Measurements from ENCODE around the gene LORICRIN.
A peak's percentile ranks its signal among the peaks of the same experiment; 100 is the strongest.
"Not testable (repeated sequence)": the region's sequence is repeated elsewhere in the genome, so short reads cannot be mapped to it uniquely, and the experiment has no call there.

Gene LORICRIN

DNA sequence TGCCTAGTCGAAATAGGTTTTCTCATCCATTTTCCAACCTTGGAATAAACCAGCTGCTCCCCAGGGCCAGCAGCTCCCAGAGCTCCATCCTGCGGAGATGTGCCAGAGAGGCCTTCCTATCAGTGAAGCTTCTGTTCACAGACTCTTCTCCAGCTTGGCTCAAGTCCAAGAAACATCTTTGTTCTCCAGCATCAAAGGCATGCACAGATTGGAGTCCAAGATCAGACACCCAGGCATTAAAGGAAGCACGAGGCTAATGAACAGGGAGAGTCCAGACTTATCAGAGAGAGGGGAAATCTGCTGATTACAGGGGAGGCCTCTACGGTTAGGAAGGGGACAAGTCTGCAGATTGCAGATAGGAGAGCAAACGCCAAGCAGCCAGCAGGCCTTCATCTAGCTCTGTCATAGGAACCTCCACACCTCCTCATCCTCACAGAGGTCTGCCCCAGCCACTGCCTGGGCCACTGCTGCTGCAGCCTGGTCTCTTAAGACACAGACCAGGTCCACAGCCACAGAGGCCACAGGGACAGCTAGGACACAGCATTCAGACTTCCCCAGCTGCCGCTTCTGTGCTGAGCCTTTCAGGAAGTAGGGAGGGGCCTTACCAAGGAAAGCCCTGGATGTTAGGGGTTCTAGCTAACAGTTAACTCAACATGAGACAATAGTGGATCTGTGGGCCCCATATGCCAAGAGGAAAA, 38.7 kb upstream of the LORICRIN start:
- in situ Hi-C loops (cut with MboI; ENCODE audit: low sequenced_read_pairs, unreplicated experiment): no loop called here
- no peak for DNase-seq (ENCODE audit: low spot score)
- TF ChIP-seq, protein P1, sequence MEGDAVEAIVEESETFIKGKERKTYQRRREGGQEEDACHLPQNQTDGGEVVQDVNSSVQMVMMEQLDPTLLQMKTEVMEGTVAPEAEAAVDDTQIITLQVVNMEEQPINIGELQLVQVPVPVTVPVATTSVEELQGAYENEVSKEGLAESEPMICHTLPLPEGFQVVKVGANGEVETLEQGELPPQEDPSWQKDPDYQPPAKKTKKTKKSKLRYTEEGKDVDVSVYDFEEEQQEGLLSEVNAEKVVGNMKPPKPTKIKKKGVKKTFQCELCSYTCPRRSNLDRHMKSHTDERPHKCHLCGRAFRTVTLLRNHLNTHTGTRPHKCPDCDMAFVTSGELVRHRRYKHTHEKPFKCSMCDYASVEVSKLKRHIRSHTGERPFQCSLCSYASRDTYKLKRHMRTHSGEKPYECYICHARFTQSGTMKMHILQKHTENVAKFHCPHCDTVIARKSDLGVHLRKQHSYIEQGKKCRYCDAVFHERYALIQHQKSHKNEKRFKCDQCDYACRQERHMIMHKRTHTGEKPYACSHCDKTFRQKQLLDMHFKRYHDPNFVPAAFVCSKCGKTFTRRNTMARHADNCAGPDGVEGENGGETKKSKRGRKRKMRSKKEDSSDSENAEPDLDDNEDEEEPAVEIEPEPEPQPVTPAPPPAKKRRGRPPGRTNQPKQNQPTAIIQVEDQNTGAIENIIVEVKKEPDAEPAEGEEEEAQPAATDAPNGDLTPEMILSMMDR (IDR thresholded peaks at IDR 0.05; ENCODE audit: borderline replicate concordance, control extremely low read depth, extremely low read depth, insufficient read depth, missing control alignments): no peak

DNA sequence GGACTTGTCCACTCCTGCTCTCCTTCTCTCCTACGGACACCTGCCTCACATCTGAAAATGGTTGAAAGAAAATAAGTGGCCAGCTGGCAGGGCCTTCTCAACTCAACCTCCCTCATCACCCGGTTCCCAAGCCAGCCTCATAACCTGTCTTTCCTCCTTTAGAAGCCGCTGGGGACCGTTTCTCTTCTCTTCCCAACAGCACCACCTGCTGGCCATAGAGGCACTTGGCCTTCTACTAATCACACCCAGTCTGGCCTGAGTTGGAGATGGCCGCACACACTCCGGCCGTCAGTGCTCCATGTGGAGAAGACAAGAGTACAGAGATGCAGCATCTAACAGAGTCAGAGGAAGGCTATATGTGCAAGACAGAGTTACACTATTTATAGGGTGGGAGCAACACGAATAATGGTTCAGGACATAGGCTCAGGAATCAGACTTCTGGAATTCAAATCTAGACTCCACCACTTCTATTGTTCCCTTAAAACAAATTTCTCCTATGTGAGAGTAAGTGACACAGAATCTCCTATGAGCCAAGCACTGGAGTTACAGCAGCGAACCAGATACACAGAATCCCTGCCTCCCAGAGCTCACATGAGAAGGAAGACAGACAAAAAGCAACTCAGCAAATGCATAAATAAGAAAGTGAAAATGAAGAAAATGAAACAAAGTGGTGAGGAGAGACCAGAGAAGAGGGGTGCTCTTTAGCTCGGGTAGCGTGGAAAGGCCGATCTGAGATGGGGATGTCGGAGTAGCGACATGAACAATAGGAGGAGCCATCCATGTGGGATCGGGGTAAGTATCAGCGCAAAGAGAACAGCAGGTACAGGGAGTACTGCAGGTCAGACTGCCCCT, 36.2 kb upstream of the LORICRIN start:
- in situ Hi-C loops (cut with MboI; ENCODE audit: low sequenced_read_pairs, unreplicated experiment): not testable (repeated sequence)
- TF ChIP-seq, protein P1 (IDR thresholded peaks at IDR 0.05; ENCODE audit: borderline replicate concordance, control extremely low read depth, extremely low read depth, insufficient read depth, missing control alignments): peak; percentile 53
- peak; percentile 40 for DNase-seq (ENCODE audit: low spot score)

DNA sequence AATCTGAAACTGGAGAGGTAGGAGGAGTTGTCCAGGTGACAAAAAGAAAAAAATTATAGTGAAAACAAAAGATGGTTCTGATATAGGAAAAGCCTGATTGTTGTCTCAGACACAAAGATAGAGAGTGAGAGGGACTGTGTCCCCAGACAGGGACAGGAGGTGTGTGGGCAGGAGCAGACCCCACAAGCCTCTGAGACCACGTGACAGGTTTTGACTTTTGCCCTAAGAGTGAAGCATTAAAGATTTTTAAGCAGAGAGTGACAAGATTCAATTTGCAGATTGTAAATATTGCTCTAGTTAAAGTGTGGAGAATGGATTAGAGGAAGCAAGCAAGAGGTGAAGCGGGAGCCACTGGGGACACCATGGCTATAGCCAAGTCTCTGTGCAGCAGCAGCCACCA, 31.7 kb upstream of the LORICRIN start:
- no peak for DNase-seq (ENCODE audit: low spot score)
- in situ Hi-C loops (cut with MboI; ENCODE audit: low sequenced_read_pairs, unreplicated experiment): no loop called here
- TF ChIP-seq, protein P1 (IDR thresholded peaks at IDR 0.05; ENCODE audit: borderline replicate concordance, control extremely low read depth, extremely low read depth, insufficient read depth, missing control alignments): no peak

DNA sequence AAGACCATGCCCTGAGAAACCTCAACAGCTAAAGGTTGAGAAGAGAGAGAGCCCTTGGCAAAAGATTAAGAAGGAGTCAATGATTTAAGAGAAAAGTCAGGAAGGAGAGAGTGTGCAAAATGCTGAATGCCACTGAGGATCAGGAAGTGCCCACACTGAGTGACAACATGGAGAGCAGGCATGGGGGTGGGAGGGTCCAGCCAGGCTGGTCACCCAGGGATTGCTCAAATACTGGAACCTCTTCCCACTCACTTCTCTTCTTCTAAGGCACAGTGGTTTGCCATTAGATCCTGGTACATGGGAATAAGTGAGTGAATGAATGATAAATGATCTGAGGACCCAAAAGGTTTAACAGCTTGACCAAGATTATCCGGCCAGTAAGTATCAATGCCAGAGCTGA, 31.0 kb upstream of the LORICRIN start:
- in situ Hi-C loops (cut with MboI; ENCODE audit: low sequenced_read_pairs, unreplicated experiment): no loop called here
- TF ChIP-seq, protein P1 (IDR thresholded peaks at IDR 0.05; ENCODE audit: borderline replicate concordance, control extremely low read depth, extremely low read depth, insufficient read depth, missing control alignments): no peak
- DNase-seq (ENCODE audit: low spot score): no peak

DNA sequence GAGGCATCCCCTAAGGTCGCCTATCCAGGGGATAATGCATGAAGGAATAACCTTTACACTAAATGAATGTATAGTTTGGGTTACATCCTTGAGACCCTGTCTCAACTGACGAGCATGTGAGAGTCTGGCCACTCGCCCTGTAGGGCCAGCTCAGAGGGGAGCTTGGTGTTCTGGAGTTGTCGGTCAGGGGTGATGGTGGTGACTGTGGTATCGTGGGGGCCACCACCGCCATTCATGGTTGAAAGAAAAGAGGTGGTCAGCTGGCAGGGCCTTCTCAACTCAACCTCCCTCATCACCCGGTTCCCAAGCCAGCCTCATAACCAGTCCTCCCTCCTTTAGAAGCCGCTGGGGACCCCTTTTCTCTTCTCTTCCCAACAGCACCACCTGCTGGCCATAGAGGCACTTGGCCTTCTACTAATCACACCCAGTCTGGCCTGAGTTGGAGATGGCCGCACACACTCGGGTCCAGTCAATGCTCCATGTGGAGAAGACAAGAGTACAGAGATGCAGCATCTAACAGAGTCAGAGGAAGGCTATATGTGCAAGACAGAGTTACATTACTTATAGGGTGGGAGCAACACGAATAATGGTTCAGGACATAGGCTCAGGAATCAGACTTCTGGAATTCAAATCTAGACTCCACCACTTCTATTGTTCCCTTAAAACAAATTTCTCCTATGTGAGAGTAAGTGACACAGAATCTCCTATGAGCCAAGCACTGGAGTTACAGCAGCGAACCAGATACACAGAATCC, 30.2 kb upstream of the LORICRIN start:
- TF ChIP-seq, protein P1 (IDR thresholded peaks at IDR 0.05; ENCODE audit: borderline replicate concordance, control extremely low read depth, extremely low read depth, insufficient read depth, missing control alignments): peak; percentile 36
- in situ Hi-C loops (cut with MboI; ENCODE audit: low sequenced_read_pairs, unreplicated experiment); DNase-seq (ENCODE audit: low spot score): not testable (repeated sequence)

DNA sequence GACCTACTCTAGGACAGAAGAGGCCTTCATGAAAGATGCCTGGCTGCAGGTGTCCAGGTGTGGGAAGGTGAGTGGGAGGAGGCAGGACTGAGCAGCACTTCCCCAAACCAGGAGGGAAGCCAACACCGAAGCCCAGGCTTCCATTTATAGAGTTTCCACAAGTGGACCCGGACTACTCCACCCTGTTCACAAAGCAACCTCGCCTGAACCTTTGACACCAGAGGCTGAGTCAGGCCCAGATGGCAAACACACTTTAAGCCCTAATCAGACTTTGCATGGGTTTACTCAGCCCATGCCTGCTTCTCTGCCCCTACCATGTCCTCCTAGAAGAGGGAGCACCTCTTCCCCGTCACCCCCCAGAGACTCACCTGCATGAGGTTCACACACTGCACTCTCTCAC, 28.1 kb upstream of the LORICRIN start:
- TF ChIP-seq, protein P1 (IDR thresholded peaks at IDR 0.05; ENCODE audit: borderline replicate concordance, control extremely low read depth, extremely low read depth, insufficient read depth, missing control alignments): no peak
- in situ Hi-C loops (cut with MboI; ENCODE audit: low sequenced_read_pairs, unreplicated experiment): no loop called here
- no peak for DNase-seq (ENCODE audit: low spot score)

Data from GM13976 (cell line).